ENCODE results near the gene C2CD3.

DNA sequence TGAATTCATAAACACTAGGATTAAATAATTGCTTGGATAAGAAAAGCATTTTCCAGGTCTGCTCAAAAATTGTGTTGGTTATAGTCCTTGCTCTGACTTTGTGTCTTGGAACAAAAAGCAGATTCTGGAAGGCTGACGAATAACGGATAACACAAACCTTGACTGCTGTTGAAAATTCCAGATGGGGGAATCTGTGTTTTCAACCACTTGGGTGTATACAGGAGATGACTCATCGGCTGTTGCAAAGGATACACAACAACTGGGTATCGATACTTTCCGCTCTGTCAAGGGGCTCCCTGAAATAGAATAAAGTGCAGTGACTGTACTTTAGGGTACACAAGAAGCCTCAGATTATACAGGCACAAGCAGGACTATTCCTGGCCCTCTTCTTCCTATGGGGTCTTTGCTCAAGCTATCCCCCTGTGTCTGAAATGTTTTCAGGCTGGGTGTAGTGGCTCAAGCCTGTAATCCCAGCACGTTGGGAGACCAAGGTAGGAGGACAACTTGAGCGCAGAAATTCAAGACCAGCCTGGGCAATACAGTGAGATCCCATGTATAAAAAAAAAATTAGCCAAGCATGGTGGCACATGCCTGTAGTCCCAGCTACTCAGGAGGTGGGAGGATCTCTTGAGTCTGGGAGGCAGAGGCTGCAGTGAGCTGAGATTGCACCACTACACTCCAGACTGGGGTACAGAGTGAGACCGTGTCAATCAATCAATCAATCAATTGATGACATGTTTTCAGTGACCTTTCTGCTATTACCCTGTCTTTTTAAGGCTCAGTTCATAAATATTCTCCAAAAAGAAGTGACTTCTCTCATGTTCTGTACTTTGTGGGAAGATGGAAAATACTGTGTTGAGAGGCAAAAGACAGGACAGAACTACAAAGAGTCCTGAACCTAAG lies 113.3 kb downstream of the C2CD3 start:
- no peak for TF ChIP-seq POLR2AphosphoS5 (IDR thresholded peaks at IDR 0.05; ENCODE audit: low read depth, low read length)
- TF ChIP-seq, protein P1, sequence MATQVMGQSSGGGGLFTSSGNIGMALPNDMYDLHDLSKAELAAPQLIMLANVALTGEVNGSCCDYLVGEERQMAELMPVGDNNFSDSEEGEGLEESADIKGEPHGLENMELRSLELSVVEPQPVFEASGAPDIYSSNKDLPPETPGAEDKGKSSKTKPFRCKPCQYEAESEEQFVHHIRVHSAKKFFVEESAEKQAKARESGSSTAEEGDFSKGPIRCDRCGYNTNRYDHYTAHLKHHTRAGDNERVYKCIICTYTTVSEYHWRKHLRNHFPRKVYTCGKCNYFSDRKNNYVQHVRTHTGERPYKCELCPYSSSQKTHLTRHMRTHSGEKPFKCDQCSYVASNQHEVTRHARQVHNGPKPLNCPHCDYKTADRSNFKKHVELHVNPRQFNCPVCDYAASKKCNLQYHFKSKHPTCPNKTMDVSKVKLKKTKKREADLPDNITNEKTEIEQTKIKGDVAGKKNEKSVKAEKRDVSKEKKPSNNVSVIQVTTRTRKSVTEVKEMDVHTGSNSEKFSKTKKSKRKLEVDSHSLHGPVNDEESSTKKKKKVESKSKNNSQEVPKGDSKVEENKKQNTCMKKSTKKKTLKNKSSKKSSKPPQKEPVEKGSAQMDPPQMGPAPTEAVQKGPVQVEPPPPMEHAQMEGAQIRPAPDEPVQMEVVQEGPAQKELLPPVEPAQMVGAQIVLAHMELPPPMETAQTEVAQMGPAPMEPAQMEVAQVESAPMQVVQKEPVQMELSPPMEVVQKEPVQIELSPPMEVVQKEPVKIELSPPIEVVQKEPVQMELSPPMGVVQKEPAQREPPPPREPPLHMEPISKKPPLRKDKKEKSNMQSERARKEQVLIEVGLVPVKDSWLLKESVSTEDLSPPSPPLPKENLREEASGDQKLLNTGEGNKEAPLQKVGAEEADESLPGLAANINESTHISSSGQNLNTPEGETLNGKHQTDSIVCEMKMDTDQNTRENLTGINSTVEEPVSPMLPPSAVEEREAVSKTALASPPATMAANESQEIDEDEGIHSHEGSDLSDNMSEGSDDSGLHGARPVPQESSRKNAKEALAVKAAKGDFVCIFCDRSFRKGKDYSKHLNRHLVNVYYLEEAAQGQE (IDR thresholded peaks at IDR 0.05; ENCODE audit: insufficient read depth in 1 of 2, low read depth in 2 of 2, low read length in 2 of 2) = no peak
- TF ChIP-seq SIN3A (IDR thresholded peaks at IDR 0.05; ENCODE audit: borderline replicate concordance, insufficient read depth, low read length) = no peak
